ENCODE results near the gene PTPRG.

DNA sequence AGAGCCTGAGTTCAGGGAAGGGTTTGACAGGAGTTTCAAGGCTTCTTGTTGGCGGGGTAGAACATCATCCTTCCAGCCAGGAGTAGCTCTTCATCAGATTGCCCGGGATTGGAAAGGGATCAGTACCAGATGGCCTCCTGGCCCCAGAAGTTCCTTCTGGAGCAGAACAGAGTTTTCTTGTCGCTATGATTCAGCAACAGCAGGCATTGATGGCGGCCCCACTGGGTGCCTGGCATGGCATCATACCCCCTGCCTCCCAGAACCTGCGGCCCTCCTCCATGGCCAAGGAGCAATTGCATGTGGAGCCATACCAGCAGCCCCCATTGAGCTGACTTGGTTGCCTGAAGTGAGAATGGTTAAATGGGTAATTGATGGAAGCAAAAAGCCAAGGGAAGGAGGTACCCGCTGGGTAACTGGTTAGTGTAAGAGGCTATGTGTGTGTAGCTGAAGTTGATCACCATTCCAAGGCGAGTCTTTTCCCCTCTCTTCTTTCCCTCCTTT lies 305.6 kb downstream of the PTPRG start:
- TF ChIP-seq, protein P1, sequence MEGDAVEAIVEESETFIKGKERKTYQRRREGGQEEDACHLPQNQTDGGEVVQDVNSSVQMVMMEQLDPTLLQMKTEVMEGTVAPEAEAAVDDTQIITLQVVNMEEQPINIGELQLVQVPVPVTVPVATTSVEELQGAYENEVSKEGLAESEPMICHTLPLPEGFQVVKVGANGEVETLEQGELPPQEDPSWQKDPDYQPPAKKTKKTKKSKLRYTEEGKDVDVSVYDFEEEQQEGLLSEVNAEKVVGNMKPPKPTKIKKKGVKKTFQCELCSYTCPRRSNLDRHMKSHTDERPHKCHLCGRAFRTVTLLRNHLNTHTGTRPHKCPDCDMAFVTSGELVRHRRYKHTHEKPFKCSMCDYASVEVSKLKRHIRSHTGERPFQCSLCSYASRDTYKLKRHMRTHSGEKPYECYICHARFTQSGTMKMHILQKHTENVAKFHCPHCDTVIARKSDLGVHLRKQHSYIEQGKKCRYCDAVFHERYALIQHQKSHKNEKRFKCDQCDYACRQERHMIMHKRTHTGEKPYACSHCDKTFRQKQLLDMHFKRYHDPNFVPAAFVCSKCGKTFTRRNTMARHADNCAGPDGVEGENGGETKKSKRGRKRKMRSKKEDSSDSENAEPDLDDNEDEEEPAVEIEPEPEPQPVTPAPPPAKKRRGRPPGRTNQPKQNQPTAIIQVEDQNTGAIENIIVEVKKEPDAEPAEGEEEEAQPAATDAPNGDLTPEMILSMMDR (IDR thresholded peaks at IDR 0.05; ENCODE audit: low read depth, low read length), result no peak
- no peak for TF ChIP-seq EZH2phosphoT487 (IDR thresholded peaks at IDR 0.05; ENCODE audit: low read depth)

All from OCI-LY3 (cell line).